GOT3 (cell line): Measurements from ENCODE around the gene FYN.

Experiments
- DNase-seq: peaks from one replicate; lab custom pipeline; 2025; ENCODE audit warnings: mixed read lengths; lab: John Stamatoyannopoulos, UW

The FYN gene

DNA sequence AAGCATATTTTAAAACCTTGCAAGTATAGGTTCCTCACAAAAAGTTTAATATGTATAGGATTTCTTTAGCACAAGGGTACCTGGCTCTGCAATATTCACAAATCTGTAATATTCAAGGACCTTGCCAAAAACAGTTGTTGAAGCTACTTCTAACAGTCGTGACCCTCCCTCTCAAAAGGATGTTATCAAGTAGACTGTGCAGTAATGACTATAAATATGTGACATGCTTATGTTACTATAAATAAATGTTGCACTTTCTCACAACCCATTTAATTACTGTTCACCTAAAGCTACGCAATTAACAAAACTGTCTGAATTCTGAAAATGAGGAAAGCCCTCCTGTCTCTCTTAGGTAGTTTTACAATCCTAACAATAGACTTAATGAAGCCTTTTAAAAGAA is 41.8 kb downstream of the FYN start:
- no peak for DNase-seq

- no peak for DNase-seq
These were observed 43.3 kb downstream of the FYN start for GRCh38 chr6:111829998-111830397.

DNA sequence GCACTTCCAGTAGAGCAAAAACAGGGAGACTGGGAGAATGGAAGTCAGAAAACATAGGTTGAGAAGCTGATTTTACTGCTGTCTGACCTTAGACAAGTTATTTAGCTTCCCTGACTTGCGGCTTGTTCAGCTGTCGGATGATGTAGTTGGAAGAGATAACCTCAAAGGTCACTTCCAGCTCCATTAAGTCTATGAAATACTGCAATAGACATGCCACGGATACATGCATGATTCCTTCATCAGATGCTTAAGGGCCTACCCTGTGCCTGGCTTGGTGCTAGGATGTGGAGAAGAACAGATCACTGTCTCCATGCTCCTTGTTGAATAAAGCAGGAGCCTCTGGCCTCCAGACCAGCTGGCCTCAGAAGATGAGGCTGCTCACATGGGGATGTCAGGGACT is 43.7 kb downstream of the FYN start:
- DNase-seq = no peak

- DNase-seq = no peak
These were observed 44.4 kb downstream of the FYN start for GRCh38 chr6:111828809-111829208.

- DNase-seq = no peak
These were observed 47.7 kb downstream of the FYN start for GRCh38 chr6:111825439-111826086.

DNA sequence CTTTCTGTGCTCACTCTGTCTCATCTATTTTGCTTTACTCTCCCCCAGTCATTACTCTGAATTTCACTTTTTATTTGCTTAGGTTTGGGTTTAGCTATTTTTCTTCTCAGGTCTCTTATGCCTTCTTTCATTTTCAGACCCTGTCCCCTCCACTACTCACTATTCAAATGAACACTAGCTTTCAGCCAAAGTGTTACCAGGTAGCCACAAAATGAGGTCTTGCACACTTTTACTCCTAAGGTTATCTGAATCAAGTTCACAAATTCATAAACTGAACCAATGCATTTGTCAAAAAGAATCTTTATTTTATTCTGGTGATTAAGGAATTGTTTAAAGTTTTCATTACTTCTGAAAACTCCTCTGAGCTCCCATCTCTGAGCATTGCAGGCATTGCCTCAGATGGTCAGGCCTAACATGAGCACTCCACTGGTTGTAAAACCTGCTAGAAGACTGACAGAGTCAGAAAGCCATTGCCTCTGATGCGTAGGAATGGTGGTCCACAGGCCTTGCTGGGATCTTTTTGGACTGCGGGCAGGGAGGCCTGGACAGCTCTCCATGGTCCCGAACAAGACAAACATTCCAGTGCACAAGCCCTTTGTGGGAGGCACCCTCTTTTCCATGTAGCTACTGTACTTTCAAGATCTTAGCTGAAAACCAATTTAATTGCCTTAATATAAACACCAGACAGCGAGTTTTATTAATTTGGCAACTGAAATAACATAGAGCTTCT is 48.5 kb downstream of the FYN start:
- DNase-seq = no peak

DNA sequence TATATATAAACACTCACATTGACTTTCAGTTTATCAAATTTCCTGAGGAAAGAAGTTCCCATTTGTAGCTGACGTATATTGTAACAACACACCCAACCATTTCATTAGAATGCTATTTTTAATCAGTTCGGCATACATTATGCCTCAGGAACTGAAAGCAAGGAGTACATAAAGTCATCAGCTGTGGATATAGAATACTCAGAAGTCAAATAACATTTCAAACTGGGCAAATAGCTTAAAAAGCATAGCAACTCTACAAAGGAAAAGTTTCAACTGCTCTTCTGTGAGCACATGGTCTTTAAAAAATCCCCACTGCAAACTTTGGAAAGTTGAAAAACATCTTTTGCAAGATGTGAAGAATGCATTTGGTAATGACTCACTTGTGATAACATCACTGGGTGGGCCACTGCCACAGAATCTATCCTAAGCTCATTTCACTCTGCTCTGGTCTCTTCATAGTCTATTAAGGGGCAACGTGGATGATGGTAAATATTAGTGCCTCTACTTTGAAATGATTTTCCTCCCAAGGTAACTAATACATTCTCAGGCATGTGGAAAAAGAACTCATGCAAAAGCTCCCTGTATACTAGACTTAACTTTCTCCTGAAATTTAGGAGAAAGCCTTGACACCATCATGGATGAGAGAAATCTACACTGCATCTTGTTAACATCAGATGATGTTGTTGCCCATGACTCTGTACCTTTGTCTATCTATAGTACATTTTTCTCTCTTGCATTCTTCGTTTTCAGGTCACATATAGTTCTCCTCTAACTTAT is 49.2 kb downstream of the FYN start:
- DNase-seq = no peak

DNA sequence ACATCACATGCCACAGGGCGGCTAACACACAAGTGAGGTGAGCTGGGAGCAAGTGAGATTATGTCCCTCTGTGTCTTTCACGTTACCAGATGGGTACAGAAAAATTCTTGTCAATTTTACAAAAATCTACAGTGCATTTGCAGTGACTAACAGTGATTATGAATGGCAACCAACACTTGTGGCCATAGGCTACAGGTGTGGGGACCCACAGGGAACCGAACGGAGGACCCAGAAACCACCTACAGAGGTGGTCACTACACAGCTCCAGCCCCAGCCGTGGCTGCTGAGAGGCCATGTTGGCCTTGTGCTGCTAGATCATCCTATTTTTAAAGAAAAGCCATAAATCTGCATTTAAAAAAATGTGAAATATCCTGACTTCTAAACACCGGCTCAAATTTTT is 50.2 kb downstream of the FYN start:
- DNase-seq = no peak

GRCh38 chr6:111819458-111819857 is 53.8 kb downstream of the FYN start:
- DNase-seq = no peak

DNA sequence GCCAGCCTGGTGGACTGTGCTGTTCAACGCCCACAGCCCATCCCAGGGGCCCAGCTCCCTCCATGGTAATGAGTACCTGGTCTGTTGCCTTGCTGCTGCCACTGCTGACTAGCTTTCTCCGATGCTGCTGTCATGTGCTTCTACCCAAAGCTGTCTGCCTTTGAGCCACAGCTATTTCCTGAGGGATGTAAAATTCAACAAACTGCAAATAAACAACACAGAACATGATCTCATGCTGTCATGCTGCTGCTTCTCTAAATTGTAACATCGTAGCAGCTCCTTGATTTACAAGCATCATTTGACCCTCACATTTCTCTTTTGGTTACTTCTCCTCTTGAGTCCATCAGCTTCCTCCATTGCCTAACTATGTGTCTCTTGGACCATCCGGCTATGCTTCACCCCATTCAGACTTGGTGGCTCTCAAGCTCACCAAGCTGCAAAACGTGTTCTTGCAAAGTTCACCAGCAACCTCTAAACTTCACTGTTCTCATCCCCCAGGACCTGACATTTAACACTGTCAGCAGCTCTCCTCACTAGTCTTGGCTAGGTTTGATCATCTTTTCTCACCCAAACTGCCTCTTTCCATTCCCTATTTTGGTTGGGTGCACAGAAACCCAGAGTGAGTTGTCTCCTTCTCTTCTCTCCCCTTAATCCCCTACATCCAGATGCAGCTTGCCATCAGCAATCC is 54.6 kb downstream of the FYN start:
- no peak for DNase-seq

DNA sequence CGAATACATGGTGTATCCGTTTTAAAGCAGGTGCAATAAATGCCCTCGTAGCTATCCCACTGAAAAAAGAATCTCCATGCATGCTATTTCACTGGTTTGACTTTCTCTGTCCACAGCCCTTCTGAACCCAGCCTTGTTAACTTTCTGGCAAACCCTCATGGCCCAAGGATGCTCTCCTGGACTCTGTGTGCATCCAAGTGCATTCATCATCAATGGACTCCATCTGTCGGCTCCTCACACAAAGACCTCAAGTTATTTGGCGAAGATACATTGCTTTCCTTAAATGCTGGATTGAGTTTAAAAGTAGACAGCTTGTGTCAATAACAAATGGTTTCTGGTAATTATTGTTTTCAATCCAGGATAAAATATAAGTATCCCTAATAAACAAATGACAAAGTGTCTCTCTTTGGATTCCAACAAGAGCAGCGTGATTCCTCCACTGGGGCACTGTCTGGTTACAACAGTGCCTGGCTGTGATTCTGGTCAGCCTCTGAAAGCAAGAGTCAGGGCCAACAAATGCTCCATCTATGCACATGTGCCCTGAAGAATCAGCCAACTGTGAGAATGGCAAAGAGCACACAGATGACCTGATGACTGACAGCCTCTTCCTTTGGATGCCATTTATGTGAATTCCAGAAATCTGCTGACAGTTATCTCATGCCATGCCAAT is 55.7 kb downstream of the FYN start:
- no peak for DNase-seq

- no peak for DNase-seq
These were observed 59.5 kb downstream of the FYN start for GRCh38 chr6:111813677-111814310.

DNA sequence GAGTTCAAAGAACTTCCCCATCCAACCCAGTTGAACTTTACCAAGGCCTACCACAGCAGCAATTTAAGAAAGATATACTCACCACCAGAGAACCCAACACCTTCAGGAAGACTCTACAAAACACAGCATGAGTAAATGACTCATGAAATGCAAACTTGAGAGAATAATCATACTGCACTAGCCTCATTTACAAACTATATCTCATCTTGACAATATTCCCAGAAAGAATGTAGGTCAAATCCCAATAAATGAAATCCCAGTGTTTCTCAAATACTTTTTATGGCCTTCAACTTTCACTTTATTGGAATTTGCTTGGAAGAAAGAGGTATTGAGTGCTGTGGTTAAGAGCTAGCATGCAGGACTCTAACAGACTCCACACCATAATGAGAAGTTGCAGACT is 60.0 kb downstream of the FYN start:
- DNase-seq = no peak

DNA sequence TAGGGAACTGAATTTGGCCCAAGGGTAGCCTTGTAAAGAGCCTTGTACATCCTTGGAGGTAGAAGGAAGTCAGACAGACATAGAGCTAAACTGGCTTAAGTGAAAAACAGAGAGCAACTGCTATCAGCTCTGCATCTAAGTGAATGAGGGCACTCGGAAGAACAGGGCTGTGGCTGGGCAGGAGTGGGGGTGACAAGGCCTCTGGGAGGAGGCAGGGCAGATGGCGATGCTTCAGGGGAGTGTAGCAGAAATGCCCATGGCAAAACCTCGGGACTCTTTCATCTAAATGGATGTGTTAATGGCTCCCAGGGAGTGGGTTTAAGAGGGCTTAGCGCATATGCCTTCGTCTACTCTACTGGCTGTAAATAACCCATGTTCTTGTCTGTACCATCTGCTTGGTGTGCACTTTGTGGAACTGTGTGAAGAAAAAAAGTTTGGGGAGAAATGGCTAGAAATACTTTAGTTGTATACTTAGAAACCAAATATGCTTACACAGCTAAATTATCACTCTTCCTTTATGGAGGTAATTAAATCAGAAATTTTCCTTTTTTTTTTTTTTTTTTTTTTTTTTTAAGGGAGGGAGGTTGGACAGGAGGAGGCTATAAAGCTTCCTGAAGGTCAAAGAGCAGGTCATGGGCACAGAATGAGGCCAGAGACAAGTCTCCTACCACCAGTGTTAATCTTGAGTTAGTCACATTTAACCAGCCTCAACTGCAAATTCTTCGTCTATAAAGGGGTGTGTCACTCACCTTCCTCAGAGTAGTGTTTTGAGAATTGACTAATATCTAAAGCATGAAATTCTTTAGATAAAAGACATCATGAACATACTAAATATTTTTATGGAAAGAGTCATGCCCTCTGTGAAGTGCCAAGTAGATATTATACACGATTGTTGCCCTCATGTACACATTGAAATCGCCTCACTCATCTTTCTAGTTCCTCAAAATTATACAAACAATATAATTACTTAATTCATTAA is 60.9 kb downstream of the FYN start:
- no peak for DNase-seq

DNA sequence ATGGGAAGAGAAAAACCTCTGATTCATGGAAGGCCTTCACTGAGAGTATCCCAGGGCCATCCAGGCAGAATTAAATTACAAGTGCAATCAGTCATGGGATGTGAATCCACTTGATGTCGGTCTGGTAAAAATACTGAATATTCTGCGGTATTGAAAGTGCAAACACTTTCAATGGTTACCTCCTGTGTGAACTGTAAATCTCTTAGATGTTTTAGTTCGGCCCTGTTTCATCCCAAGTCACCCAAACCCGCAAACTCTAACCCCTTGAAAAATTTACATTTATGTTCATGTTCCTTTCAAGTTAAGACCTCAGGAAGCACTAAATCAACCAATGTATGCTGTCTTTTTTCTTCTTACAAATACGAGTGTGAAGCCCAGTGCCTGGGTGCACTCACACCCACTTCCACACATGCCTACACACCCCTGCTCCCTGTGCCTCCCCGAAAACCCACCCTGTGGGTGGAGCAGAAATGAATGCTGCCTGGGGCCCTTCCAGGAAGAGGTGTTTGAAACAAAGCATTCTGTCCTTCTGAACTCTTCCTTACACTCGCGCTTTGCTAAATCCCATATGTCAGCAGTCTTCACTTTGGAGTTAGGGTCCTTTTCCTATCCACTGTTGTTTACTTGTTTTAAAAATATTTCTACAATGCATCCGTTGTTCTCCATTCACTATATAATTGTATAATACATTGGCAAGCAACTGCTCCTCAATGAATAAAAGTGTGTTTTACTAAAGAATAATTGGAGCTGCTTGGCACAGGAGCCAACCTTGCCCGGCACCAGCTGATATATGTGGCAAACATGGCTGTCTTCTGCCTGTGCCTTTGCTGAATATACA is 62.7 kb downstream of the FYN start:
- DNase-seq = no peak

- DNase-seq = no peak
These were observed 63.5 kb downstream of the FYN start for GRCh38 chr6:111809766-111810165.

GRCh38 chr6:111809264-111809663 is 64.0 kb downstream of the FYN start:
- DNase-seq = no peak

DNA sequence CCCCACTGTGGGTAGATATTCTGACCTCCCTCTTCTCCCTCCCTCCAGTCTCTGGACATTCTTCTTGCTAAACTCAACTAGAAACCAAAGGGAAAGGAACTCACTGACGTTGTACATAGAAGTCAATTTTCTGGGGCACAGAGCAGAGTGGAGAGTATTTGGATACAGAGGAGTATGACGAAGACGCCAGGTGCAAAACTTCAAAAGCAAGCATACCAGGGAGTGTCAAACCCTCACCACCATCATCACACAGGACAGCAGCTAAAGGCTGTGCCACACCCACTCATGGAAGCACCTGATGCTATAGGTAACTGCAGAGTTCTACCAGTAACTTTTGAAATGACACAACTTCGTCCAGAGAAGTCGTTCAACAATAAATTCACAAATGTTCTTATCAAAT is 64.8 kb downstream of the FYN start:
- DNase-seq = no peak
